Superior temporal gyrus (tissue), 1 donor: ENCODE data around the gene MMP24OS.
A peak's percentile ranks its signal among the peaks of the same experiment; 100 is the strongest.

Experiments
- DNase-seq: peaks from one replicate; pipeline ENCODE4 v3.0.0-alpha.2; 2016; ENCODE audit errors: extremely low spot score

MMP24OS gene

DNA sequence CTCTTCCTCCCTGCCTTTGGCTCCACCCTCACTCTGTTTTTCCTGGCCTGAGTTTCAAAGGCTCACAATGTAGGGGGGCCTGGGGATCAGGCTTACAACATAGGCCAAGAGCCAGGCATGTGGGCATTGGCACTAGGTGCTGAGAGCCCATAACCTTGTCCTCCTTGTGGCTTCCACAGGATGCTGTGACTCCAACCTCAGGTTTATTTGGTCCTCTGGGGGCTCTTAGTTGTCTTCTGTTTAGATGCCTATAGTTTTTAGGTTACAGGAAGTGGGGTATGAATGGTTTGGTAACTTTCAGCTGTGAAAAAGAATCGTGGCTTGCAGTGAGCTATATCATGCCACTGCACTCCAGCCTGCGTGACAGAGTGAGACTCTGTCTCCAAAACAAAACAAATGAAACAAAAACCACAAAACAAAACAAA is 25.9 kb downstream of the MMP24OS start:
- DNase-seq = no peak

DNA sequence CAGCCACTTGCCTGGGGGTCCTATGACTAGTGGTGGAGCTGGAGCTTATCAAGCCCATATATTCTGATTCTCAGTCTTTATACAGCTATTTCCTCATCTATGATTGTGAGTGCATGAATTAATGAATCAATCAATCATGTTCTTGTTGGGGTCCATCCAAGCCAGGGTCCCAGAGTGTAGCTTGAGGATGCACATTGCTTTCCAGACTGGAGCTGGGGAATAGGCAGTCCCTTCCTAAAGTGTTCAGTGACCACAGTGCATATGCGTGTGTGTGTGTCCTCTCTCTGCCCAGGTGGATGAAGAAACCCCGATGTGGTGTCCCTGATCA is 26.3 kb downstream of the MMP24OS start:
- DNase-seq = no peak

GRCh38 chr20:35248641-35249475 is 29.1 kb downstream of the MMP24OS start:
- no peak for DNase-seq

GRCh38 chr20:35246723-35247122 is 31.2 kb downstream of the MMP24OS start:
- DNase-seq = no peak

GRCh38 chr20:35243986-35244385 is 33.9 kb downstream of the MMP24OS start:
- DNase-seq = no peak

DNA sequence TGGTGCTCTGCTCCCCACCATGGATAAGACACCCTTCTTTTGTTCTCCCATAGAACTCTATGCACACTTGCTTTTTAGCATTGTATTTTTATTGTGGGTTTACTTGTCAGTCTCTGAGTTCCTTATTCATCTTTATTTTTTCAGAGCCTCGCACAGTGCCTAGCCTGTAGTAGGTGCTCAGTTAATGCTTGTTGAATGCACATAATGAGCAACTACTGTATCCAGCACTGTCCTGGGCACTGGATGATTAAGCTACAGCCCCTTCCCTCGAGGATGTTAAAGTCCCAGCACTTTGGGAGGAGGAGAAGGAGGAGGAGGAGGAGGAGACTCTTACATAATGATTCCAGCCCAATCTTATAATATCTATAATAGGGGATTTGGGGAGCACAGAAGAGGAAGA is 34.6 kb downstream of the MMP24OS start:
- DNase-seq = no peak

- DNase-seq = no peak
These were observed 37.1 kb downstream of the MMP24OS start for GRCh38 chr20:35240811-35241293.

DNA sequence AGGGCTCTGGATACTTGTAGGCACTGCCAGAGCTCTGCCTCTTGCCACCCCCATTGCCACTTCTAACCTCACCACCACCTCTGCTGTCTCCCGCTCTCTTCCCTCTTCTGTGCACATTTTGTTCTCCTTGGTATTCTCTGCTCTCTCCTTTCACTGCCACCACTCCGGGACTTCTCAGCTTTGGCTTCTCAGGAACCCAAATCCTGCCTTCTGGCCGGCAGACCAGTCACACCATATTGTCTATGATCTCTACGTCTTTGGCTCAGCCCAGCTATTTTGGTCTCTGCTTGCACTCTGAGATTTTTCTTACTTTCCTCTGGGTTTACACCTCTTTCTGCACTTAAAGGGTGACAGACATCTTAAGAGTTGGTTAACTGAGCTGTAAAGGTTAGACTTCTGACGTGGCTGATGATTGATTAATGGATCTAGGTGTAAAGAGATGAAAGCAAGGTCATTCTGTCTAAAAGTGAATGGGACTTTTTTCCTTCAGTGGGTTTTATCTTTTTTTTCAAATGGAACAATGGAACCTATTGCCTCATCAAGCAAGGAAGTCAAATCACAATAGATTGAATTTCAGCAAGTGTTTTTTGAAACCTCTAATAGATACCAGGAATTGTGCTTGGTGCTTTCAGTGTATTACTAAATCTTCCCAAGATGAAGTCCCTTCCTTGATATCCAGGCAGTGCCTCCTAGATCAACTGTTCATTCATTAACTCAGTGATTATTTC is 37.7 kb downstream of the MMP24OS start:
- DNase-seq = no peak

DNA sequence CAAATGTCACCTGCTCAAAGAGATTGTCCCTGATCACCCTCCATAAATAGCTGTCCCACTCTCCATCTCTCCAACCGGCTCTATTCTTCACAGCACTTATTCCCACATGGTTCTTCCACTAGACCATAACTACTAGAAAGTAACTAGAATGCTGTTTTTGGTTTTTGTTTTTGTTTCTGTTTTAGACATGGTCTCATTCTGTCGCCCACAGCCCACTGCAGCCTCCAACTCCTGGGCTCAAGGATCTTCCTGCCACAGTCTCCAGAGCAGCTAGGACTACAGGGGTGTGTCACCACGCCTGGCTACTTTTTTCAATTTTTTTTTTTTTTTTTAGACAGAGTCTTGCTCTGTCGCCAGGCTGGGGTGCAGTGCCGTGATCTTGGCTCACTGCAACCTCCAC is 39.2 kb downstream of the MMP24OS start:
- no peak for DNase-seq

DNA sequence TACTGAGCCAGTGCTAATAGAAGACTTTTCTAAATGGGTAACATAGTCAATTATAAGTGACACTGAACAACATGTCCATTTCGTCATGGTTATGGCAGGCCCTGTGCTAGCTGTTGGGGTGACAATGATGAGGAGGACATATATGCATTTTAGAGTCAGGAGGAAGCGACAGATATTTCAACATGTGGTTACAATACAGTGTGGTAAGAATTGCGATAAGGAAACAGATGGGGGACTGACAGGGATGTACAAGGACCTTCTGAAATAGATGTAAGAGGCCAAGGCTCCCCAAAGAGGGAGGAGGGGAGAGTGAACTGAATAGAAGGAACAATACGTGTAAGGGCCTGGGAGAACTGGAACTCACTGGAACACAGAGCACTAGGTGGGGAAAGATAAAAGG is 39.8 kb downstream of the MMP24OS start:
- DNase-seq = no peak

GRCh38 chr20:35237486-35237885 is 40.4 kb downstream of the MMP24OS start:
- no peak for DNase-seq

DNA sequence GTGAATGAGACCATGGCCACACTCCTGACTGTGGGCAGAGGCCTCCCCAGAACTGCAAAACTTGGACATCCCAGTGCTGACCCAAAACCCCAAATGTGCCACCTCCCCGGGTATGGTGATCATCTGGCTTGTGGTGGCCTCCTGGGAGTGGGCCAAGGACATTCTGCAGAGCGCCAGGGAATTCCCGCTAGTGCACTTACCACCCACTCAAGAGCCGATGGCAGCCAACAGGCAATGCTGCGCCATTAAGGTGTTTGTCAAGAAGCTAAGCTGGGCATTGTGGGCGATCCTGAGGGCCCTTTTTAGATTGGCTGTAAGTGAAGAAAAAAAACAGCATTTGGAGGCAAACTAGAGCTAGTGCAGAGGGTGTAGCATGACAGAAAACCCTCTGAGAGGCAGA is 42.0 kb downstream of the MMP24OS start:
- DNase-seq = peak; percentile 21

GRCh38 chr20:35232575-35232974 is 45.3 kb downstream of the MMP24OS start:
- no peak for DNase-seq

DNA sequence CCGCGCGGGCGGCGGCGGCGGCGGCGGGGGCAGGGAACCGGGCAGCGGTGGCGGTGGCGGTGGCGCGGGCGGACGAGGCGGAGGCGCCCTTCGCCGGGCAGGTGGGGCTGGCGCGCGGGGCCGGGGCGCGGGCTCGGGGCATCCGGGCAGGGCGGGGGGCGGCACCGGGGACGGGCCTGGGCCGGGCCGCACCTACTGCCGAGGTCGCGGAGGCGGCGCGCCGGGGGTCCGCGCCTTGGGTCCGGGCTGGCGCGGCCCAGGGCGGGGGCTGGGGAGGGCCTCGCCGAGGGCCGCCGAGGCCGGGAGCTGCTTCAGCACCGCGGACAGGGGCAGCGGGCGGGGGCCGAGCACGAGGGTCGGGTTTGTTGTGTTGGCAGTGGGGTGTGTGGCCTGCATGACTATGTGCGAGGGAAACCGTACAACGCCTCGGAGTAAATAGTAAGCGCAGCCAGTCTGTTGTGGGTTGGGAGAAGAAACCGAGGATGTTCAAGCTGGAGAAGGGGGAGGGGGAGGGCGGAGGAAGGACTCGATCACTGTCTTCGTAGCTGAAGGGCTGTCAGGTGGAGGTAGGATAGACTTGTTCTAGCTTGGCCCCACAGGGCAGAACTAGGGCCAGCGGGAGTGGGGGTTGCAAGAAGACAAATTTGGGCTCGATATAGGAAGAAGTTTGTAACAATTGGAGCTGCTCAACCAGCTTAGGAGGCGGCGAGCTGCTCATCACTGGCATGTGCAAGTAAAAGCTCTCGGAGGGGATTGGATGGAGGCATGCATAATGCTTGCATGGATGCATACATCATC is 50.8 kb downstream of the MMP24OS start:
- DNase-seq = peak; percentile 33
